GOT3 (cell line): ENCODE measurements around the gene WSCD2.
"Not testable (repeated sequence)": the region's sequence is repeated elsewhere in the genome, so short reads cannot be mapped to it uniquely, and the experiment has no call there.

Experiments used
- DNase-seq: peaks from one replicate; lab custom pipeline; 2025; ENCODE audit warnings: mixed read lengths; lab: John Stamatoyannopoulos, UW

The WSCD2 gene

DNA sequence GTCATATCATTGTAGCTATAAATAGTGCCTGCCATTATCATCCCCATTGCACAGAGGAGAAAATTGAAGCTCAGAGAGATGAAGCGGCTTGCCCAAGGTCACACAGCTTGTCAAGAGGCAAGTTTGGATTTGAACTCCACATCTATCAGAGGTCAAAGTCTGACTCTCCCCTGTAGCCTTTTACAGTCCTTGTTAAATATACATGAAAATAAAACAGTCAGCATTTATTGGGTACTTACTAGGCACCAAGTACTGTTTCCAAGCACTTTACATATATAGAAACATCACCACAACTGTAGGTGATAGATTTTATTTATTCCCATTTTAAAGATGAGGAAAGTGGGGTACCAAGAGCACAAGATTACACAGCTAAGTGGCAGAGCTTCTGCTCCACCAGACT, 67.2 kb downstream of the WSCD2 start:
- DNase-seq = no peak

DNA sequence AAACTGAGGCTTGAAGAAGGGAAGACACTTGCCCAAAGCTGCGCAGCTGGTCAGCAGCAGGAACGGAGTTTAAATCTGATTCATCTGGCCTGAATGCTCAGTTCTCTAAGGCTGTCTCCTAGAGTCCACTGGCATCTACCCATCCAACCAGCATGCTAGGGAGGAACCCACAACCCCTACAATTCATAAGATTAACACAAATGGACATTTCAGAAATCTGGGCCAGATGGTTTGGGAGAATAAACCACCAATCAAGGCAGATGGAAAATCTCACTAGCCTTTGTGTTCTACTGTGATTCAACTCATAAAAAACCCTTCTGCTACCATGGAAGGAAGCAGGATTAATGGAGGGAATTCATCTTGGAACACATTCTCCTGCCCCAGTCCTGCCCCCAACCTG, 67.8 kb downstream of the WSCD2 start:
- DNase-seq = no peak

DNA sequence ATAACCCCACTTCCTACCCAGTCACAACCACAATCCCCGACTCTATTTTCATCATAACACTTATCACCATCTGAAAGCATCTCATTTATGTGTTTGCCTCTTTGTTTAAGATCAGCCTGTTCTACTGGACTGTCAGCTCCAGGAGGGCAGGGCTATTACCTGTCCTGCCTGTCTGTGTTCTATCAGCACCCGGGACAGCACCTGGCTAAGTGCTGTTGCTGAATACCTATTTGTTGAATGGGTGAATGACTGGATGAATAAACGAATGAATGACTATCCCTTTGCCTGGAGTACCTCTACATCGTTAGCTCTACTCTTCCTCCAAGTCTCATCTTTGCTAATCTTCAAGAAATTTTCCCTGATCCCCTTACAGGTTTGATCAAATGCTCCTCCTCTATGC, 69.0 kb downstream of the WSCD2 start:
- no peak for DNase-seq

DNA sequence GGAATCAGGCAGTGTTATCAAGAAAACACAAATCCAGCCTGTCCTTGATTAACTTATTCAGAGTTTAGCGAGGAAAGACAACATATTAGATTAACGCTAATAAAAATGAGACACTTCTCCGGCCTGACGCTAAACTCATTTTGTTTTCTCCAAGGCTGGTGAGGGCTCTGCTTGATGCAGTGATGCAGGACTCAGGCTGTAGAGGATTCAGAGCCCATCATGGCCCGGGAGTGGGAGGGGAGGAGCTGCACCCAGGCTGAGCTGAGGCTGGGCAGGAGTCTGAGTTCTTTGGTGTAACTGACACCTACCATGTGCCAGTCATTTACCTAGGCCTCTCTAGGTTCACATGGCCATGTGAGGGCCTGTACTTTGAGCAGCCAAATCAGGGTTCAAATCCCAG, 70.0 kb downstream of the WSCD2 start:
- DNase-seq = no peak

DNA sequence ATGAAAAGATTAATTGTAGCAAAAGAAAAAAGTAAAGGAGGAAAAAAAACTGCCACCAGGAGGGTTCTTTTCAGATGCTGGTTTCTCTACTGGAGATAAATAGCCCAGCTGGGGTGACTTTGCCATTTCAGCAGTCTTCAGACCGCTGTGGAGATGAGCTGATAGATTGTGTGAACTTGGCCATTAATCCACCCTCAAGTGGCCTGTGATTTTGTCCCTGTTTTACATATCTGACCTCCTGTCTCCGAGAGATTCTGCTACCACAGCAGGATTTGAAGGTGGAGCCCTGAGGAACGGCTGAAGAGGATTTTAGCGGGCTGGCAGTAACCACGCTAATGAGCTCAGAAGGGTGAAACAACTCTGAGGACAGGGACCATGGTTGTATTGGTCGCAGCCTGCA, 72.7 kb downstream of the WSCD2 start:
- no peak for DNase-seq

DNA sequence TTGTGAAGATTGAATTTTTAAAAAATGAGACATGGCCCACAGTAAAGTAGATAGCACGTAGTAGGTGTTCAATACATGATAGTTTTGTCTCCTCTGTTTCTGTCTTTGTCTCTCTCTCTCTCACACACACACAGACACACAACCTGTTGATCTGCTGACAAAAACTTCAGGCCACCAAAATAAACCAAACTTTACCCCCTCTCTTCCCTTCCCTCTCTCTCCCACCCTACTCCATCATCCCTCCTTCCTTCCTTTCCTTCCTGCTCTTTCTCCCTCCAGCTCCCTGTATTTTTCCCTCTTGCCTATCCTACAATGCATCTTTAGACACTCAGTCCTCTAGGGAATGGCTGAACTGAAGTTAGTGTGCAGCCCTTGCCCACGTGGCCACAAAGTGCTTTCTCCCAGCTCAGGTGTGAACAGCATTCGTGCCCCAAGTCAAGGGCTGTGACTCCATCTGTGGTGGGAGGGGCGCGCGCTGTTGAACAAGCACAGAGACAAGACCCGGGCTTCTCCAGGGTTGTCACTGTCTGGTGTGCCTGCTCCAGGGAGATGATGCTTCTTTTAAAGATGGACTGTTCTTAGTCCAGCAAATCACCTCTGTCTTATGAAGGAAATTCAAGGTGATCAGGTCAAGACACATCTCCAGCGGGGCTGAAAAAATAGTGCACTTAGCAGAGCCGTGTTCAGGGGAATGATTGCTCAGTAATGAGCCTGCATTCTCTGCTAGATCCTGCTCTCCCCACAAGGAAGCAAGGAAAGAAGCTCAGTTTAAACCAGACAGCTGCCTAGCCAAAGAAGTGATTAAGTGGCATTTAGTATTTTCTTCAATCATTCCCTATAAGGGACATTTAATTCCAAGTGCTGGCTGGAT, 75.3 kb downstream of the WSCD2 start:
- DNase-seq = no peak

DNA sequence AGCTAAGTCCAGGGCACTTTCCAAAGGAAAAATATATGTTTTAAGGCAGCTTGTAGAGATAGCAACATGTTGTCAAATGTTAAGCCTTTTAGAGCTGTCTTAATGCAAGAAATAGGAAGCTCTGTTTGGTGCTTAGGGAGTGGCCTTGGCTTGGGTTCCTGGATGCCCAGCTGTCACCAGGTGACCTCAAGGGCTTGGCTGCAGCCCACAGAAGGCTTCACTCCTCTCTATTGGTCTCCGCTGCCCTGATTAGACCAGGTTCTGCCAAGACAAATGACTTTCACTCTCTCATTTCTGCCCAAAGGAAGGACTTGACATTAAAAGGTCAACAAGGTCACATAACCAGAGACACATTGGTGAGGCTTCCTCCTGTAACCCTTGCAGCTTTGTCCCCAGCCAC, 76.8 kb downstream of the WSCD2 start:
- DNase-seq = no peak

DNA sequence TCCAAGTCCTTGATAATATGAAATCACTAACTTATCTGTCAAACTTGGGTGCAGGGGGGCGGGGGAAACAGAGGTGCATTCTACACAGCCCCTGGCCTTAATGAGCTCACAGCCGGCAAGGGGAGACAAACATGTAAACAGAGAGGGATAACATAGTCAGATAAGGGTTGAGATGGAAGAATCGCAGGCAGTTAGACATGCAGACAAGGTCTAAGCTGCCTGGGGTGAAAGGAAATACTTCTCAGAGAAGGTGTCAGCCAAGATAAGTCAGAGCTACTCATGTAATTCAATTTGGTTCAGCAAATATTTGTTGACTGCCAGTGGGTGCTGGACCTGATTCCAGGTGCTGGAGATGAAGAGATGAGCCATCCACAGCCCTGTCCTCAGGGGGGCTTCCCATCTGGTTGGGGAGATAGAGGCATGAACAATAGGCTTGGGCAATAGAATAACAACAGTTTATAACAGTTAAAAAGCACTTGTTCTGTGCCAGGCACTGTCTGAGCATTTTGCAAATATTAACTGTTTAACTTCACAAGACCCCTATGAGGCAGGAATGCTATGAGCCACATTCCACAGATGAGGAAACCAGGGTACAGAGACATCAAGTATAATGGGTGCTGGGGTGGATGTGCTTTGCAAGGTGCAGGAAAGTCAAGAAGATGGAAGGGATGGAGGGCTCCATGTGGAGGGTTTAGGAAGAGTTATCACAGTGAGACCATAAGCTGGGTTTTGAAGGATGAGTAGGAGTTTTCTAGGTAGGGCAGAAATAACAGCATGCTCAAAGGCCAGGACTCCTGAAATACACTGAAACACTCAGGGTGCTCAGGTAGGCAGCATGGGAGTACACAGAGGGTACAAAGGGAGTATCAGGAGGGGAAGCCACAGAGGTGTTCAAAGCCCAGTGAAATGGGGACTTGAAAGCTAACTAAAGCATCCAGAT, 79.0 kb downstream of the WSCD2 start:
- no peak for DNase-seq

DNA sequence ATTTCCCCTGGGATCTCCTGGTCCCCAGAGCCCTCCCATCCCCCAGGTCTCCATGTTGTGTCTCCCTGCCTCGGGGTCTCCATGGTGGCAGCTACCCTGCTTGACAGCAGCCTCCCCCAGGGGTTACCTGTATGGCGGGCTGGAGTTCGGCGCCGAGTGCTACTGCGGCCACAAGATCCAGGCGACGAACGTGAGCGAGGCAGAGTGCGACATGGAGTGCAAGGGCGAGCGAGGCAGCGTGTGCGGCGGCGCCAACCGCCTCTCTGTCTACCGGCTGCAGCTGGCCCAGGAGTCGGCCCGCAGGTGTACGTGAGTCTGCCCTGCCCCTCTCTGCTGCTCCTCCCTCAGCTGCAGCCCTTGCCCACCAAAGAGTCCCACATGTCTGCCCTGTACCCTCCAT, 80.9 kb downstream of the WSCD2 start:
- DNase-seq = no peak

DNA sequence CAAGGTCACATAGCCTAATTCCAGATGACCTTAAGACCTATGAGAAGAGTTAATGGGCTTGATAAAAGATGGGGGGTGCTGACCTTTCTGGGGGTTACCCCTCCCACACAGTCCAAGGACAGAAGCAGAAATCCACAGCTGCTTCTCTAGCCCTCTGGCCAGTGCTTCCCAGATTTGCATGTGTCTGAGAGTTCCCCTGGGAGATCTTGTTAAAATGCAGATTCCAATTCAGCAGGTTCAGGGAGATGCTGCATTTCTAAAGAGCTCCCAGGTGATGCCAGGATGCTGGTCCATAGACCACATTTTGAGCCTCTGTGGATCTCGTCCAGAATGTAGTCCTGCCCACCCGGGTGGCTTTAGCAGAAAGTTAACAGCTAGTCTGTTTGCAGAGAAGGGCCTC, 82.1 kb downstream of the WSCD2 start:
- DNase-seq = no peak

DNA sequence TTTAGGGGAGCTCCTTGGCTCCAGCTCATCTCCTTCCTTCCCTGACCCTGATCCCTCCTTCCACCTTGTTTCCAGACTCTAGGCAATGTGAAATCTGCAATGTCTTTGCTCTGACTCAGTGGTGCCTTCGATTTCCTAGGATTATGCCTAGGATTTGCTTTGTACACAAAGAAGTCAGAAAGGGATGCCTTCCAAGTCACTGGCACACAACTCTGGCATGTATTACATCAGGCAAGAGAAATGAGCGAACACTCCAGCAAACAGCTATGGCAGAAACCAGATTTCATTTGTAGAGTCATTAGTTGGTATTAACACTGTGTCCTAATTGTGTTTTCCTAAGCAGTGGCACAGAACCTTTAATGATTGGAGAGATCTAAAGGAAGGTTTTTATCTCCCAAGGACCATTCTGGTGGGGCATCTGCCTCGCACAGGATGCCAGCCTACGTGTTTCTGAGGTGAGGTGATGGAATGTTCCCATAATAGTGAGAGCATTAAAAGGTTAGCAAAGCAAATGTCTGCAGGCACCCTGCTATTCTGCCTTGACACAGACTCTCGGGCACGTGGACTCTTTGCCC, 84.9 kb downstream of the WSCD2 start:
- no peak for DNase-seq

DNA sequence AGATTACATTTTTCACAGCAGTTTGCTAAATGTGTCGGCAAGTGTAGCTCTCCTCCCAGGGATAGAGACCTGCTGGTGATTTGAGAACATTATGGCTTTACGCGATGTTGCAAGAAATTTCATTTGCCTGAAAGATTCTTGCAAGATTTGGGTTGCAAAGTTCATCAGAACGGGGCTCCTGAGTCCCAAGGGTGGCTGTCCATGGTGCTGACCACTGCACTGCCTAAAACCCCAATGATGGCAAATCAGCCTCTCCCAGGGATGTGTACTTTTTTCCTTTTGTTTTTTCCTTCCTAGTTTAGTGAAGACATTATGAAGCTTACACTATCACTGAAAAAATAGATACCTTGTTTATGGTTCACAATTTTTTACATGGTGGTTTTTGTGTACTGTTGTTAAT, 85.4 kb downstream of the WSCD2 start:
- no peak for DNase-seq

DNA sequence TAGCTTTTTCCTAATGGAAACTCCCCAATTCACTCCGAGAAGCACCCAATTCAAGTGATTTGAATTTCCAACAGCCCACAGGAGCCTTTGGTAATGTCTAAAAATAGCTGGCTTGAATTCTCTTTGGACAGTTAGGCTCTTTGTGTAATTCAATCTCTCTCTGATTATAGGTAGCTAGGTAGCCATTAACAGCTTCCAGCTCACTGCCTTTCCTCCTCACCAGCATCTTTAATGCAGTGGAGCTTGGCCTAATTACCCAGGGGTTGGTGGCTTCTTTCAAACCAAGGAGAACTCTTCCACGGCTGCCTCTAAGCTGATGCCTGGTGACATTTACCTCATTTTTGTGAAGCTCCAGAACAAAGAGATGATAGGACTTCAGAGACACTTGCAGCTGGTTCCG, 86.4 kb downstream of the WSCD2 start:
- no peak for DNase-seq

DNA sequence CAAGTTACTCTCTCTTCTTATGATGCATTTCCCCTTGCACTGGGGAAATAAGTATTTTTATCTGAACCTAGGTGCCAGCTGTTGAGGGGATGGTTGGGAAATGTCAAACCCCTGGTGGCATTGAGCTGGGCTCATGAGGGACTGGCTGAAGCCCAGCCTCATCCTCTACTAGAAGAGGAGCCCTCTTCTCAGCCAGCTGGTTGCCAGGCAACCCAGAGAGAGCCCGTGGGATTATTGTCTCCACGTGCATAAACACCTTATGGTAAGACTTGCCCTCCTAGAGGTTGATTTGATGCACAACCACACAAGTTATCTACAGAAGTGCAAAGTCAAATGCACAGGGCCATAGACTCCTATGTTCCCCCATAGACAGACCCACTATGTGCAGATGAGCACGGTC, 89.8 kb downstream of the WSCD2 start:
- no peak for DNase-seq

DNA sequence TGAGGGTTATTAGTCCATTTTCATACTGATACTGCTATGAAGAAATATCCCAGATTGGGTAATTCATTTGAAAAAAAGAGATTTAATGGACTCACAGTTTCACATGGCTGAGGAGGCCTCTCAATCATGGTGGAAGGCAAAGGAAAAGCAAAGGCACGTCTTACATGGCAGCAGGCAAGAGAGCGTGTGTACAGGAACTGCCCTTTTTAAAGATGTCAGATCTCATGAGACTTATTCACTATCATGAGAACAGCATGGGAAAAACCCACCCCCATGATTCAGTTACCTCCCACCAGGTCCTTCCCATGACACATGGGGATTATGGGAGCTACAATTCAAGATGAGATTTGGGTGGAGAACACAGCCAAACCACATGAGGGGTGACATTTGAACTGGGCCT, 96.0 kb downstream of the WSCD2 start:
- not testable (repeated sequence) for DNase-seq

DNA sequence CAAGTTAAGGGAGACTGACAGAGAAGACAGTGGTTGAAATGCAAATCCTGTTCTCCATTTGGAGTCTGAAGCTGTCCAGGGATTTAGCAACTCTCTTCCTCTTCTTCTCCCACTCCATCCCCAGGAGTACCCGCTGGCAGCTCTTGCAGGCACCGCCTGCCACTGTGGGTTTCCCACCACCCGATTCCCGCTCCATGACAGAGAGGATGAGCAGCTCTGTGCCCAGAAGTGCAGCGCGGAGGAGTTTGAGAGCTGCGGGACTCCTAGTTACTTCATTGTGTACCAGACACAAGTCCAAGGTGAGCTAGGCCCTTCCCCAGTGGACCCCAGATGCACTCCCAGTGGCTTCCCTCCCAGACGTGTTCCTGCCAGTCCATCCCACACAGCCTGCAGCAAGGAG, 97.8 kb downstream of the WSCD2 start:
- no peak for DNase-seq

DNA sequence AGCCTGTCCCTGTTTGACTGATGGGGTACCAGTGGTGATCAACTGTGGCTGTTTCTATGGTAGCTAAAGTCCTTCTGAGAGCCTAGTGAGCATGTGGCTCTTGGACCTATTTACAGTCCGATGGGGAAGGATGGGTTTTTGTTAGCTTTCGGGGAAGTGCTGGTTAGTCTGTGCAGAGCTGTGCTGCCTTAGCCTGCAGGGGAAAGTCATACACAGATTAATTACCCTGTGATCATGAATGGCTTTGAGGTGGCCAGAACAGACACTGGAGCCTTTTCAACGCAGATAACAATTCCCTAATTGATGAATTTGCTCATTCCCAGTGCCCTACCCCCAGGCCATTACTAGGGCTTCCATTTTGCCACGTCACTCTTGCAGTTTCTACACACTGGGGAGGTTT, 99.7 kb downstream of the WSCD2 start:
- DNase-seq = no peak

DNA sequence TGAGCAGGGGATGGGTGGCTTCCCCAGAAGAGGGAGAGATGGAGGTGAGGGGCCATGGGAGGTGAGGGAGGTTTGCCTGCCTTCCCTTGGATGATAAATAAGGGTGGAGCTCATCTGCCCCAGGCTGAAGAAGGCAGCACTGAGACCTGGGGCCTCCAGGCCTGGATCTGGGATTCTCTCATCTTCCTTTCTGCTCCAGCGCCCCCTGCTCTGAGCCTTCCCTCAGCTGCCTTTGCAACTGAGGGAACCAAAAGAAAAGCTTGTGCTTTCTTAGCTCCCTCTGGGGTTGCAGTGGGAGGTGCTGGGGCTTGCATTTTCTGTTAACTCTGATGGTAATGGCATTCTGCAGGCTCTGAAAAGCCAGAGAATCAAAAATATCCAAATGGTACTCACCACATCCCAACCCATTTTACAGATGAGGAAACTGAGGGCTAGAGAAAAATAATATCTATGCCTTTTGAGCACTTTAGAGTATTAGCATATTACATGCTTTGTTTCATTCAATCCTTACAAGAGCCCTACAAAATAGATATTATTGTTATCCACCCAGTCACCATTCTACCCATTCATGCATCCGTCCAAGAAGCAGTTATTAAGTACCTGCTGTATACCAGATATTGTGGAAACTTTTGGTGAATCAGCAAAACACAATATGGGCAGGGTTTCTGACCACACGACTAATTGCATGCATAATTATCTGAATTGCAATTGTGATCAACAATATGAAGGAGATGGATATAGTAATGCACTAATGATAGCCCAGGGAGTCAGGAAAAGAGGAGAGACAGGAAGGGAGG, 102.2 kb downstream of the WSCD2 start:
- no peak for DNase-seq

DNA sequence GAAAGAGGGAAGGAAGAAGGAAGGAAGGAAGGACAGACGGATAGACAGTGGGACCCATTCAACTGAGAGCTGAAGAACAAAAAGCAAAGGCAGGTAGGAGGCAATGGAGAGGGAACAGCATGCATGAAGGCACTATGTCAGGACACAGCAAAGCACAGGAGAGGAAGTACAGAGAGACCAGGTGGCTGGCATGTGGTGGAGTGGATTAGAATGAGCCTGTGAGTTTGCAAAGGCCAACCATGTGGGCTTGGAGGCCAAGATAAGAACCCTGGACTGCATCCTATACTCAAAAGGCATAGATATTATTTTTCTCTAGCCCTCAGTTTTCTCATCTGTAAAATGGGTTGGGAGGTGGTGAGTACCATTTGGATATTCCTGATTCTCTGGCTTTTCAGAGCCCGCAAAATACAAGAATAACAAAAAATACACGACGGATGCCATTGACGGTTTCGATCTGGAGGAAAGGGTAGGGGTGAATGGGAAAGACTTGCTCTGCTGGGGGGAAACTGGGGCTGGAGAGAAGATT, 102.9 kb downstream of the WSCD2 start:
- DNase-seq = no peak

DNA sequence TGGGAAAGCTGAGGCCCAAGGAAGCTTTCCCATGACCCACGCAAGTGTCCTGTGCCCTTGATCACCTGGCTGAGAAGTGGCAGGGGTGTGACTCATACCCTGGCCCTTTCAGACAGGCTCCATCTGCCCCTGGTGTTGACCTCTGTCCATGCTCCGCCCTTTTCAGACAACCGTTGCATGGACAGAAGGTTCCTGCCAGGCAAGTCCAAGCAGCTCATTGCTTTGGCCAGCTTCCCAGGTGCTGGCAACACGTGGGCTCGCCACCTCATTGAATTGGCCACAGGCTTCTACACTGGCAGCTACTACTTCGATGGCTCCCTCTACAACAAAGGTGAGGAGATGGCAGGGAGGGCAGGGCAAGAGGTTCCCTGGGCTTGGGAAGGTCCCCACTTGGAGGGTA, 103.5 kb downstream of the WSCD2 start:
- no peak for DNase-seq

DNA sequence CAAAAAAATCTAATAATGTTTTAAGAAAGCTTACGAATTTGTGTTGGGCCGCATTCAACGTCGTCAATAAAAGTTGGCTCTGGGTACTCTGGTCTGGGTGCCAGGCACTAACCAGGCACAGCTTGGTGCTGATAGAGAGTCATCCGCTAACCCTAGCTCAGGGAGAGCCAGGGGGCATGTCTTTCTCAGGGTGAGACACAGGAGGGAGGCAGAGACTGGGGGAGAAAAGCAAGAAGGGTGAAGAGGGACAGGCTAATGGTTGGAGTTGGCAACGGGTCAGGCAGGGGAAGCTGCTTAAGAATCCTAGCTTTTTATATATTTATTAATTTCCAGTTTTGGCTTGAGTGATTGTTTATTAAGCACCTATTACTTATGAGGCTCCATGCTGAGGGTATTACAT, 105.1 kb downstream of the WSCD2 start:
- no peak for DNase-seq
